Mucosa of stomach (tissue), 1 donor: ENCODE data around the gene PTPN22.

Source experiments
- H3K27me3 ChIP-seq: one replicate; pipeline ENCODE4 v1.7.0; 2013; ENCODE audit warnings: mild to moderate bottlenecking, low read length; ENCODE audit not compliant: control insufficient read depth, insufficient read depth
- H3K36me3 ChIP-seq: one replicate; pipeline ENCODE4 v1.7.0; 2013; ENCODE audit warnings: low read length; ENCODE audit not compliant: control insufficient read depth, insufficient read depth
- H3K4me1 ChIP-seq: one replicate; pipeline ENCODE4 v1.7.0; 2013; ENCODE audit warnings: mild to moderate bottlenecking, low read length; ENCODE audit not compliant: control insufficient read depth, insufficient read depth
- H3K4me3 ChIP-seq: one replicate; pipeline ENCODE4 v1.7.0; 2013; ENCODE audit warnings: low read length
- H3K9ac ChIP-seq: one replicate; pipeline ENCODE4 v1.7.0; 2013; ENCODE audit warnings: mild to moderate bottlenecking, low read length, moderate library complexity
- H3K9me3 ChIP-seq: one replicate; pipeline ENCODE4 v1.7.0; 2013; ENCODE audit warnings: mild to moderate bottlenecking, low read length, moderate library complexity; ENCODE audit not compliant: control insufficient read depth
- donor health status: Pancreatic carcinoma.

The PTPN22 gene

GRCh38 chr1:113821916-113822315 lies 49.6 kb downstream of the PTPN22 start:
- Histone ChIP-seq H3K9me3 (no peaks in the 10 kb centered on the region), H3K36me3 (no peaks in the 10 kb centered on the region), H3K4me1 (no peaks in the 10 kb centered on the region), H3K27me3 (no peaks in the 10 kb centered on the region), H3K4me3 (no peak overlapping the region), H3K9ac (no peak overlapping the region)

GRCh38 chr1:113818578-113818977 lies 52.9 kb downstream of the PTPN22 start:
- Histone ChIP-seq H3K4me1 (no peaks in the 10 kb centered on the region), H3K4me3 (no peak overlapping the region), H3K36me3 (no peaks in the 10 kb centered on the region), H3K9ac (no peak overlapping the region), H3K9me3 (no peaks in the 10 kb centered on the region), H3K27me3 (no peaks in the 10 kb centered on the region)

GRCh38 chr1:113813218-113813617 lies 58.3 kb downstream of the PTPN22 start:
- Histone ChIP-seq H3K27me3 (no peaks in the 10 kb centered on the region), H3K4me3 (no peak overlapping the region), H3K36me3 (no peaks in the 10 kb centered on the region), H3K4me1 (peaks cover 17% of the 10 kb centered on the region), H3K9ac (no peak overlapping the region), H3K9me3 (no peaks in the 10 kb centered on the region)

GRCh38 chr1:113812661-113813135 lies 58.8 kb downstream of the PTPN22 start:
- no peaks in the 10 kb centered on the region for H3K36me3 ChIP-seq
- H3K9ac ChIP-seq, result peak overlapping the region; percentile 78
- H3K4me3 ChIP-seq, result peak overlapping the region; percentile 33
- H3K9me3 ChIP-seq, result no peaks in the 10 kb centered on the region
- no peaks in the 10 kb centered on the region for H3K27me3 ChIP-seq
- H3K4me1 ChIP-seq, result peaks cover 17% of the 10 kb centered on the region

- H3K9me3 ChIP-seq, result no peaks in the 10 kb centered on the region
- H3K9ac ChIP-seq, result peak within 1 kb of the TSS; percentile 97
- peak within 1 kb of the TSS; percentile 85 for H3K4me3 ChIP-seq
- no peaks in the 10 kb centered on the region for H3K36me3 ChIP-seq
- no peaks in the 10 kb centered on the region for H3K27me3 ChIP-seq
- H3K4me1 ChIP-seq, result peaks cover 17% of the 10 kb centered on the region
Measured at GRCh38 chr1:113811888-113812660, 59.4 kb downstream of the PTPN22 start, which contains the start of gene RSBN1. Gene RSBN1 (minus strand): TSS chr1:113812476. CDS start chr1:113812412, 64 bp downstream.

GRCh38 chr1:113811156-113811887 lies 60.2 kb downstream of the PTPN22 start:
- Histone ChIP-seq H3K9me3 (no peaks in the 10 kb centered on the region), H3K36me3 (no peaks in the 10 kb centered on the region), H3K27me3 (no peaks in the 10 kb centered on the region), H3K4me3 (peak overlapping the region; percentile 85), H3K4me1 (peaks cover 17% of the 10 kb centered on the region), H3K9ac (peak overlapping the region; percentile 97)

- Histone ChIP-seq H3K27me3 (no peaks in the 10 kb centered on the region), H3K9me3 (no peaks in the 10 kb centered on the region), H3K4me3 (no peak overlapping the region), H3K9ac (no peak overlapping the region), H3K36me3 (no peaks in the 10 kb centered on the region), H3K4me1 (peaks cover 23% of the 10 kb centered on the region)
Measured at GRCh38 chr1:113809670-113810602, 61.6 kb downstream of the PTPN22 start.

- Histone ChIP-seq H3K27me3 (no peaks in the 10 kb centered on the region), H3K4me1 (peaks cover 31% of the 10 kb centered on the region), H3K9me3 (no peaks in the 10 kb centered on the region), H3K36me3 (no peaks in the 10 kb centered on the region), H3K9ac (no peak overlapping the region), H3K4me3 (no peak overlapping the region)
Measured at GRCh38 chr1:113808450-113809195, 62.9 kb downstream of the PTPN22 start.

- H3K9me3 ChIP-seq, result no peaks in the 10 kb centered on the region
- H3K9ac ChIP-seq, result no peak overlapping the region
- H3K27me3 ChIP-seq, result no peaks in the 10 kb centered on the region
- H3K4me1 ChIP-seq, result peaks cover 30% of the 10 kb centered on the region
- no peaks in the 10 kb centered on the region for H3K36me3 ChIP-seq
- H3K4me3 ChIP-seq, result no peak overlapping the region
Measured at GRCh38 chr1:113805639-113806038, 65.9 kb downstream of the PTPN22 start.

GRCh38 chr1:113805256-113805531 lies 66.3 kb downstream of the PTPN22 start:
- H3K9me3 ChIP-seq, result no peaks in the 10 kb centered on the region
- H3K36me3 ChIP-seq, result no peaks in the 10 kb centered on the region
- H3K4me3 ChIP-seq, result no peak overlapping the region
- H3K4me1 ChIP-seq, result peaks cover 30% of the 10 kb centered on the region
- no peaks in the 10 kb centered on the region for H3K27me3 ChIP-seq
- no peak overlapping the region for H3K9ac ChIP-seq
